ENCODE results near the gene CLIP1. TPM values are rescaled to one million over a fixed set of nuclear protein-coding genes. Genes with fewer than 3 reads are reported as not detected.
"Not testable (repeated sequence)": the region's sequence is repeated elsewhere in the genome, so short reads cannot be mapped to it uniquely, and the experiment has no call there.

The CLIP1 gene
- total RNA-seq, 4 donors from 2014 or later, result 371 to 626 (median 552) TPM

DNA sequence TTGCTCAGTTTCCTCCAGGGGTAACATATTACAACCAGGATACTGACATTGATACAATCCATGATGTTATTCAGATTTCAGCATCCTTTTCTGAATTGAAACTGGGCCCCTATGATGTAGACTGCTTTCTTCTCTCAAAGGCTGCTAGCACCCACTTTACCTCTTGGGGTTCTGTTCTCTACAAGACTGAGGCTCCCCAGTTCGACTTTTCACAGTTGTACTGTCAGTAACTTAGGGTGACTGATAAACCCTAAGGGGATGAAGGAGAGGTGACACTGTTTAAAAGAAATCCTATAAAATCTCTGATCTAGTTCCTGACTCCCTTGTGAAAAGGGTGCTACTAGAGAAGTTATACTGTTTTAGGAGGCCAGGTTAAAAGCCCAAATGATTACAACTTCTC lies 157.0 kb downstream of the CLIP1 start:
- intact Hi-C loops (cut with DNase I; ENCODE audit: low total_unique reads), result loop anchor here (5.0 kb wide), 1 partner anchor 38 kb away; the partner anchor contains the start of gene DIABLO
- in situ Hi-C loops (cut with MboI; ENCODE audit: low sequenced_read_pairs in 4 of 4), result no loop called here
- no peak for ATAC-seq
- H3K36me3 ChIP-seq, result peaks cover 0 to 38% of the 10 kb centered on the region in 2 donors
- peak overlapping the region; percentile 88 to 96 (median 93) for H3K27ac ChIP-seq
- DNase-seq, result no peak
- H3K9me3 ChIP-seq, result no peaks in the 10 kb centered on the region
- peak overlapping the region; percentile 86 to 100 (median 93) for H3K4me3 ChIP-seq
- no peak for TF ChIP-seq POLR2A (IDR thresholded peaks at IDR 0.05)
- TF ChIP-seq, protein P1, sequence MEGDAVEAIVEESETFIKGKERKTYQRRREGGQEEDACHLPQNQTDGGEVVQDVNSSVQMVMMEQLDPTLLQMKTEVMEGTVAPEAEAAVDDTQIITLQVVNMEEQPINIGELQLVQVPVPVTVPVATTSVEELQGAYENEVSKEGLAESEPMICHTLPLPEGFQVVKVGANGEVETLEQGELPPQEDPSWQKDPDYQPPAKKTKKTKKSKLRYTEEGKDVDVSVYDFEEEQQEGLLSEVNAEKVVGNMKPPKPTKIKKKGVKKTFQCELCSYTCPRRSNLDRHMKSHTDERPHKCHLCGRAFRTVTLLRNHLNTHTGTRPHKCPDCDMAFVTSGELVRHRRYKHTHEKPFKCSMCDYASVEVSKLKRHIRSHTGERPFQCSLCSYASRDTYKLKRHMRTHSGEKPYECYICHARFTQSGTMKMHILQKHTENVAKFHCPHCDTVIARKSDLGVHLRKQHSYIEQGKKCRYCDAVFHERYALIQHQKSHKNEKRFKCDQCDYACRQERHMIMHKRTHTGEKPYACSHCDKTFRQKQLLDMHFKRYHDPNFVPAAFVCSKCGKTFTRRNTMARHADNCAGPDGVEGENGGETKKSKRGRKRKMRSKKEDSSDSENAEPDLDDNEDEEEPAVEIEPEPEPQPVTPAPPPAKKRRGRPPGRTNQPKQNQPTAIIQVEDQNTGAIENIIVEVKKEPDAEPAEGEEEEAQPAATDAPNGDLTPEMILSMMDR (IDR thresholded peaks at IDR 0.05 in 4 of 5, conservative IDR thresholded peaks at IDR 0.05 in 1 of 5), result no peak
- peaks cover 14% of the 10 kb centered on the region in 2 donors for H3K4me1 ChIP-seq
- no peaks in the 10 kb centered on the region for H3K27me3 ChIP-seq

GRCh38 chr12:122260735-122261134 lies 161.7 kb downstream of the CLIP1 start:
- intact Hi-C loops (cut with DNase I; ENCODE audit: low total_unique reads); H3K27ac ChIP-seq; ATAC-seq; H3K27me3 ChIP-seq; H3K4me3 ChIP-seq; in situ Hi-C loops (cut with MboI; ENCODE audit: low sequenced_read_pairs in 4 of 4); H3K9me3 ChIP-seq; DNase-seq; H3K4me1 ChIP-seq: not testable (repeated sequence)
- H3K36me3 ChIP-seq, result peaks cover 0 to 81% of the 10 kb centered on the region in 2 donors

DNA sequence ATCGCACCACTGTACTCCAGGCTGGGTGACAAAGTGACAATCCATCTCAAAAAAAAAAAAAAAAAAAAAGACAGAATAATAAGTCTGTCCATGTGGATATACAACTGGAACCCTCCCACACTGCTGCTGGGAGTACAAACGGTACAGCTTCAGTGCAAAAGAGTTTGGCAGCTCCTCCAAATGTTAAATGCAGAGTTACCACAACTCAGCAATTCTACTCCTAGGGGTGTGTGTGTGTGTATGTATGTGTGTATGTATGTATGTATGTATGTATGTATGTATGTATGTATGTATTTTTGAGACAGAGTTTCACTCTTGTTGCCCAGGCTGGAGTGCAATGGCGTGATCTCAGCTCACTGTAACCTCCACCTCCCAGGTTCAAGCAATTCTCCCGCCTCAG lies 163.5 kb downstream of the CLIP1 start:
- DNase-seq; ATAC-seq; H3K4me3 ChIP-seq; H3K27ac ChIP-seq; H3K9me3 ChIP-seq; H3K27me3 ChIP-seq; H3K4me1 ChIP-seq; in situ Hi-C loops (cut with MboI; ENCODE audit: low sequenced_read_pairs in 4 of 4); intact Hi-C loops (cut with DNase I; ENCODE audit: low total_unique reads): not testable (repeated sequence)
- peaks cover 0 to 81% of the 10 kb centered on the region in 2 donors for H3K36me3 ChIP-seq

- H3K9me3 ChIP-seq; in situ Hi-C loops (cut with MboI; ENCODE audit: low sequenced_read_pairs in 4 of 4); H3K27ac ChIP-seq; H3K4me3 ChIP-seq; DNase-seq; ATAC-seq; H3K4me1 ChIP-seq; H3K27me3 ChIP-seq; intact Hi-C loops (cut with DNase I; ENCODE audit: low total_unique reads): not testable (repeated sequence)
- peaks cover 0 to 76% of the 10 kb centered on the region in 2 donors for H3K36me3 ChIP-seq
Observed at GRCh38 chr12:122258462-122258861, 164.0 kb downstream of the CLIP1 start.

- intact Hi-C loops (cut with DNase I; ENCODE audit: low total_unique reads), result no loop called here
- ATAC-seq (no peak), DNase-seq (no peak)
- Histone ChIP-seq H3K36me3 (peaks cover 0 to 14% of the 10 kb centered on the region in 2 donors), H3K27me3 (no peaks in the 10 kb centered on the region), H3K9me3 (no peaks in the 10 kb centered on the region), H3K27ac (no peak overlapping the region), H3K4me3 (no peak overlapping the region), H3K4me1 (peaks cover 0 to 6% of the 10 kb centered on the region in 2 donors)
- TF ChIP-seq, protein P1 (IDR thresholded peaks at IDR 0.05 in 4 of 5, conservative IDR thresholded peaks at IDR 0.05 in 1 of 5), result no peak
- in situ Hi-C loops (cut with MboI; ENCODE audit: low sequenced_read_pairs in 4 of 4), result no loop called here
Observed at GRCh38 chr12:122250536-122250935, 171.9 kb downstream of the CLIP1 start.

DNA sequence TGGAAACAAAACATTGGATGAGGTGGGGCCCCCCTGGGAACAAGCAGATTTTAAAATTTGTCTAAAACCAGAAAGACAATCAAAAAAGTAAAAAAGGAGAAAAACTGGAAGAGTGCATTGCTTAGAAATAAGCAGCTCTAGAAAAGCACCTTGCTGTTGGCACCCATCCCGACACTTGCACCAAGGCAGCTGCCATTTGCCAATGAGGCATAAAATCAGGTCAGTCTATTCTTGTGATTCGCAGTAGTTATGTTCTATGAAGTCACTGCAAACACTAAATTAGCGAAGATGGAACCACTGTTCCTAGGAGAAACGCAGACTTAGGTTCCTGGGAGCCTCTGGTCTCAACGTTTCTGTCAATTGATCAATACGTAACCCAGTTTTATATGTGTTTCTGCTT lies 172.4 kb downstream of the CLIP1 start:
- in situ Hi-C loops (cut with MboI; ENCODE audit: low sequenced_read_pairs in 4 of 4) (no loop called here), intact Hi-C loops (cut with DNase I; ENCODE audit: low total_unique reads) (no loop called here)
- no peak for TF ChIP-seq POLR2A (IDR thresholded peaks at IDR 0.05)
- TF ChIP-seq, protein P1 (IDR thresholded peaks at IDR 0.05 in 4 of 5, conservative IDR thresholded peaks at IDR 0.05 in 1 of 5), result no peak
- ATAC-seq, result no peak
- peaks cover 0 to 14% of the 10 kb centered on the region in 2 donors for H3K36me3 ChIP-seq
- no peak overlapping the region for H3K27ac ChIP-seq
- no peak for DNase-seq
- no peaks in the 10 kb centered on the region for H3K27me3 ChIP-seq
- peaks cover 0 to 6% of the 10 kb centered on the region in 2 donors for H3K4me1 ChIP-seq
- H3K4me3 ChIP-seq, result no peak overlapping the region
- no peaks in the 10 kb centered on the region for H3K9me3 ChIP-seq

All from gastrocnemius medialis (tissue), 4 donors.